SK-N-MC (cell line): ENCODE data around the gene MTCL1.

Experiments used
- EZH2 ChIP-seq: fragments of 200-600 bp; sonication (generic); IDR thresholded peaks from one replicate; pipeline ENCODE4 v1.6.1; 2017; ENCODE audit warnings: antibody characterized with exemption
- FOXP2 ChIP-seq: optimal IDR thresholded peaks from 2 replicates; pipeline ENCODE3; 2011; ENCODE audit warnings: mild to moderate bottlenecking, moderate library complexity; ENCODE audit not compliant: insufficient read depth; ENCODE audit errors: extremely low read length, control extremely low read depth
- POLR2AphosphoS5 ChIP-seq: IDR thresholded peaks from 2 replicates; pipeline ENCODE4 v1.6.1; 2012; ENCODE audit warnings: mild to moderate bottlenecking, low read depth, low read length, borderline replicate concordance

GRCh38 chr18:8845506-8845905, 140.2 kb downstream of the MTCL1 start:
- TF ChIP-seq EZH2 (no peak), POLR2AphosphoS5 (no peak), FOXP2 (no peak)
